Epithelial cell of proximal tubule (primary cell): ENCODE results near the gene ARHGDIA. TPM values are rescaled to one million over a fixed set of nuclear protein-coding genes. Genes with fewer than 3 reads are reported as not detected.
A peak's percentile ranks its signal among the peaks of the same experiment; 100 is the strongest.

Experiments used
- DNase-seq: peaks from one replicate; pipeline ENCODE4 v3.0.0-alpha.2; 2011; ENCODE audit warnings: low read depth
- H3K4me3 ChIP-seq: 2 replicates; pipeline ENCODE4 v1.5.1; 2011; ENCODE audit warnings: low read depth, mild to moderate bottlenecking, low read length
- total RNA-seq: library from RNA; depleted of rRNA; stranded (reverse); fragments of >200 nt; gene quantifications from 2 replicates; pipeline ENCODE4 v1.2.3, GENCODE V29; 2015
- TF ChIP-seq, protein P1 (sequence below): conservative IDR thresholded peaks from 2 replicates; pipeline ENCODE4 v1.5.1; 2012; ENCODE audit warnings: low read depth, mild to moderate bottlenecking, low read length

The ARHGDIA gene
- total RNA-seq, 1 donor from 2014 or later = 272 TPM

DNA sequence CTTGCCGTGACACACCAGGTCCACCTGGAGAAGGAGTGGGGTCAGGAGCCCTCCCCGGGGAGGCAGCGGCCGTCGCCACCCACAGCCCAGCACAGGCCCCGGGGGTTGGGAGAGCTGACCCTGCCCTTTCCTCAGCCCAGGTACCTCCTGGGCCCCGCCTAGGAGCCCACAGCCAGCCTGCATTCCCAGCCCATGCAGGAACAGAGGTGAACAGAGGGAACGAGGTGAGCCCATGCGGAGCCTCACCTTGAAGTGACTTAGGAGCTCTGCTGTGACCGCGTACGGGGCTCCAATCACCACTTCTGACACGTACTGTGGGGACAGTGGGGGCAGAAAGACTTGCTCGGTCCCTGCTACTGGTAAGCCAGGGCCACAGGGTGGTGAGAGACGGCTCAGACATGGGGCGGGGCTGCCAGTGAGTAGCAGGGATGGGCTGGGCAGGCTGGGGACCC, 34.3 kb upstream of the ARHGDIA start:
- H3K4me3 ChIP-seq = no peak overlapping the region
- no peak for DNase-seq
- TF ChIP-seq, protein P1, sequence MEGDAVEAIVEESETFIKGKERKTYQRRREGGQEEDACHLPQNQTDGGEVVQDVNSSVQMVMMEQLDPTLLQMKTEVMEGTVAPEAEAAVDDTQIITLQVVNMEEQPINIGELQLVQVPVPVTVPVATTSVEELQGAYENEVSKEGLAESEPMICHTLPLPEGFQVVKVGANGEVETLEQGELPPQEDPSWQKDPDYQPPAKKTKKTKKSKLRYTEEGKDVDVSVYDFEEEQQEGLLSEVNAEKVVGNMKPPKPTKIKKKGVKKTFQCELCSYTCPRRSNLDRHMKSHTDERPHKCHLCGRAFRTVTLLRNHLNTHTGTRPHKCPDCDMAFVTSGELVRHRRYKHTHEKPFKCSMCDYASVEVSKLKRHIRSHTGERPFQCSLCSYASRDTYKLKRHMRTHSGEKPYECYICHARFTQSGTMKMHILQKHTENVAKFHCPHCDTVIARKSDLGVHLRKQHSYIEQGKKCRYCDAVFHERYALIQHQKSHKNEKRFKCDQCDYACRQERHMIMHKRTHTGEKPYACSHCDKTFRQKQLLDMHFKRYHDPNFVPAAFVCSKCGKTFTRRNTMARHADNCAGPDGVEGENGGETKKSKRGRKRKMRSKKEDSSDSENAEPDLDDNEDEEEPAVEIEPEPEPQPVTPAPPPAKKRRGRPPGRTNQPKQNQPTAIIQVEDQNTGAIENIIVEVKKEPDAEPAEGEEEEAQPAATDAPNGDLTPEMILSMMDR = no peak

DNA sequence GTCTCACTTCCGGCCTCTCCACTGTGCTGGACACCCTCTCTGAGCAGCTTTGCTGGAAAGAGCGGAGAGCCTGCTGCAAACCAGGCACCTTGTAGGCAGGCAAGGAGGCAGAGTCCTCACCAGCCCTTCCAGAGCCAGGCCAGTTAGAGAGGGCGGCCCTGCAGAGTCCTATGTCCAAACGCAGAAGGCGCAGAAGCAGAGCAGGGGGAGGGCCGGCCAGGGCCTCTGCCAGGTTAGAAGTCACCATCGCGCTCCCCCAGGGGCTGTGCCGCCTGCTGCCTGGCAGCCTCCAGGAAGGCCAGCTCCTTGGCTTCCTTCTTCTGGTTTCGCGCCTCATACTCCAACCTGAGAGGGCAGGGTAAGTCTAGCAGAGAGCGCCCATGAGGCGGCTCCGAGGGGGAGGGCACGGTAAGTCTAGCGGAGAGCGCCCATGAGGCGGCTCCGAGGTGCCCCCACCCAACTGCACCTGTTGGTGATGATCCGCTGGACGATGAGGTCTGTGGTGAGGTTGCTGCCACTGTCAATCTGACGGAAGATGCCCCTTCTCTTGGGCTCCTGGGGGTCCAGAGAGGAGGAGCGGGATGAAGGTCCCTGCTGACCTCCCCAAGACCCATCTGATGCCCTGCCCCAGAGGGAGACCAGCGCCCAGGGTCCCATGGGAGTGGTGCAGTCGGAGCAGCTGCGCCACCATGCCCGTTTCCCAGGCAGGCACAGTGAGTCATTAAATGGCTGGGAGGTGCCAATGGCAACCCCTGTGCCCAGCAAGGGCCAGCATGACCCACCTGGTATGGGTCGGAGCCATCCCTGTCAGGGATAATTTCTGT, 33.7 kb upstream of the ARHGDIA start:
- no peak for DNase-seq
- H3K4me3 ChIP-seq = no peak overlapping the region
- TF ChIP-seq, protein P1 = no peak

DNA sequence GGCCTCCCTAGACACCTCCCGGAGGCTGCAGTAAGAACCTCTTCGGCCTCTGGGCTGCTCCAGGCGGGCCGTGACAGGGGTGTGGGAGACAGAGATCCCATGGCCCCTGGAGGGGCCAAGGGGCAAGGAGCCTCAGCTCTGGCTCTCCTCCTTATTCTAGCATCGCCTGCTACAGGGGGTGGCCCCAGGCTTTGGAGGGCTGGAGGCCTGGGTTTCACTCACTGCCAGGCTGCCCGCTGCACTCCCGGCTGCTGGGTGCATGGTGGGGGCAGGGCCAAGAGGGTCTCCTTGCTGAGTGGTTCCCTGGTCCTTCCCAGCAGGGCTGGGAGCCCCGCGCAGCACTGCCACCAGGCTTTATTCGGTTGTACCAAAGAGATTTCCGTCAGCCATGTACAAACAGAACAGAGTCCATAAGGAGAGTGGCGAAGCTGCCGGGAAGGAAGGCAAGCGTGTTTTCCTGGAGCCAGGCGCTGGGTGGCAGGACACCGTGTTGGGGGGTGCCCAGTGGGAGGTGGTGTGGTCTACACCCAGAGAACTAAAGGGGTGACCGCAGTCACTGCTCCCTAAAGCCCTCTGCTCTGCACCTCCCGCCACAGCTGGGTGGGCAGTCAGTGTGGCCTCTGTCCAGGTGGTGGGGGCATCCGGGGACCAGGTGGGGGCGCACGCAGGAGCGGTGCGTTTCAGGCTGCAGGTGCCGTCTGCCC, 32.9 kb upstream of the ARHGDIA start:
- H3K4me3 ChIP-seq = no peak overlapping the region
- TF ChIP-seq, protein P1 = no peak
- DNase-seq = no peak

DNA sequence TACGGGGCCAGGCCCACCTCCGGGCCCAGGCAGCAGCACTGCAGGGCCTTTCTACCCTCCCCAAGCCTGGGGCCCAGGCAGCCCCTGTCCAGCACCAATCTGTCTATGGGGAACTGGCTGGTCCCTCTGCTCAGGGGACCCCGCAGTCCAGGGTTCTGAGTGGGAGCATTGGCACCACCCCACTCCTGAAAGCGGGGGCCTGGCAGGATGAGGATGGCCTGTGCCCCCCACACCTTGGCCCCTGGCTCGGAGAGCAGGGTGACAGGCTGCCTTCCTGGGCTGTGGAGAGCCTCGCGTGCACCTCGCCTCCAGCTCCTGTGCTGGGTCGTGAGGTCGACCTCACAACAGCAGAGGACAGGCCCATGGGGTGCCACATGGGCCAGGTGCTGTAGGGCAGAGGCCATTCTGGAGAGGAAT, 32.3 kb upstream of the ARHGDIA start:
- no peak for DNase-seq
- TF ChIP-seq, protein P1 = no peak
- no peak overlapping the region for H3K4me3 ChIP-seq

DNA sequence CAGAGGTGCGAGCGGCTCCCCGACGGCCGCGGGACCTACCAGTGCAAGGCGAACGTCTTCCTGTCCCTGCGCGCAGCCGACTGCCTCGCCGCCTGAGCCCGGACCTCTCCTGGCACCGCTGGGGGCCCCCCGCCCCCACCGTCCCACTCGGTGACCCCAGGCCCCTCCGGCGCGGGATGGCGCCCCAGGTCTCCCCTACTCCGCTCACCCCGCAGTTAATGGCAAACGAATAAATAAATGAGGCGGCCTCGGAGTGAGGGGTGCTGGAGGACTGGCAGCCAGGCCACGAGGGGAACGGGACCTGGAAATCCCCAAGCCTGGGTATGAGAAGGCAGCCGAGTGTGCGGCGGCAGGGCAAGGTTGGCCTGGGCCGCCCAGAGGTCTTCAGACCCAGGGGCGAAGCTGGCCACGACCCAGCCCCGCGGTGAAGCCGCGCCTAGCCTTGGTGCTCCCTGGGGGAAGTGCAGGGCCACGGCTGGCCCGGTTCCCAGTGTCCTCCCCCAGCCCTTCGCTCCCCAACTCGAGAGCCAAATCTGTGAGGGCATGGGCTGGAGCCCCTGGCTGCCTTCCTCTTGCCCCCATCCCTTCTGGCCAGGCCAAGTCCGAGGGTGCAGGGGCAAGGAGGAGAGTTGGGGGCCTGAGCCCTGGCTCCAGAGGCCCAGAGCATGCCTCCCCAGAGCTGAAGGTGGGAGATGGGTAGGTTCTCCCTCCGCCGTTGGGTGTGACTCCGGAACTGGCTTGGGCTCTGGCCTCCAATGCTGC, 31.7 kb upstream of the ARHGDIA start:
- DNase-seq = no peak
- no peak overlapping the region for H3K4me3 ChIP-seq
- TF ChIP-seq, protein P1 = no peak

DNA sequence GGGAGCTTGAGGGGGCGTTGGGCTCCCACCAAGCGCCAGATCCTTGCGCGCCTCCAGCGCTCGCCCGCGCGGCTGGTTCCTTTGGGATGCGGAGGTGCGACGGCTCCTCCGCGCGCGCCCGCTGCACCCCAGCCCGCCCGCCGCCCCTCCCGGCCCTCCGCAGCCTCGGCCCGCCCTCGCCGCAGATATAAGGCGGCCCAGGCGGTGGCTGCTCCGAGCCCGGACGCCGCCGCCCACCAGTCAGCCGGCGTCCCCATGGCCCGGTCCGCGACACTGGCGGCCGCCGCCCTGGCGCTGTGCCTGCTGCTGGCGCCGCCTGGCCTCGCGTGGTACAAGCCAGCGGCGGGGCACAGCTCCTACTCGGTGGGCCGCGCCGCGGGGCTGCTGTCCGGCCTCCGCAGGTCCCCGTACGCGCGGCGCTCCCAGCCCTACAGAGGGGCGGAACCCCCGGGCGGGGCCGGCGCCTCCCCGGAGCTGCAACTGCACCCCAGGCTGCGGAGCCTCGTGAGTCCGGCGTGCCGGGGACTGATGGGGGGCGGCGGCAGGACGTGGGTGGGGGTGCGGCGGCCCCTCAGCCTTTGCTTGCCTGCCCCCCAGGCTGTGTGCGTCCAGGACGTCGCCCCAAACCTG, 31.0 kb upstream of the ARHGDIA start, which contains the start of gene NPB:
TSS of gene NPB (plus strand) at position 216 of the 630 bp plus-strand sequence. CDS start at position 256, 40 bp downstream.
- peak within 1 kb of the TSS; percentile 19 for H3K4me3 ChIP-seq
- DNase-seq = no peak
- TF ChIP-seq, protein P1 = no peak
